Measurements from ENCODE around the gene TPCN1. TPM values are rescaled to one million over a fixed set of nuclear protein-coding genes. Genes with fewer than 3 reads are reported as not detected.

The TPCN1 gene
- total RNA-seq, 3 donors from 2014 or later (not counting 1 experiment from before 2014, with no cell fraction given), result 7.2 to 21.4 (median 10.7) TPM

DNA sequence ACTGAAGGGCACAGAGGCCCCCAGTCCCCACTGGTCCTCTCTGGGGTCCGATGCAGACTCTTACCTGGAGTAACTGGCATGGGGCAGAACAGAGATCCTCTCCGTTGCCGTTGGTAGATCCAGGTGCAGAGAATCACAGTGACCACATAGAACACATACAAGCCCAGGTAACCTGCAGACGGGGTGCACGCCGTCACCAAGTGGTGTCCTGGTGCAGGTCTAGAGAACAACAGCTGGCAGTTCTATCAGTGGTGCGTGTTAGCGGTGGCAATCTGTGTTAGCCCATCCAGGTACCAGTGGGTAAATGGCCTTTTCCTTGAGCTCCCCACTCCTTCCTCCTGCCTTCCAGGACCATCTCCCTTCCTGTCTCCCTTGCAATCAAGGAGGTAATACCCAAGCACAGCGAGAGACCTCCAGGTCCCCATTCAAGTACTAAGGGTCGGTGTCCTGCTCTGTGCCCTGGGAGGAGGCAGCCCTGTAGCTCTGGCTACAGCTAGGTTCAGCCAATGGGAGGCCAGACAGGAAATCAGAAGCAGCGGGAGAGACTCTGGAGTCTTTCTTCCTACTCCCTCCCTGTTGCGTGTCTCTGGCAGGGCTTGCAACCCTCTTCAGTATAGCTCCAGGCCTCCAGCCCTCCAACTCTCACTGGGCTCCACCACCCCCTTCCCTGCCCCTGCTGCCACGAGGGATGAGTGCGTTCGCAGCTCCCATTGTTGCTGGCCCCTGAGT is 97.8 kb downstream of the TPCN1 start:
- no peaks in the 10 kb centered on the region for H3K27me3 ChIP-seq (ENCODE audit: control insufficient read depth, insufficient read depth, low read length)
- no peaks in the 10 kb centered on the region for H3K9me3 ChIP-seq (ENCODE audit: control insufficient read depth, insufficient read depth, low read length)
- Mint-ChIP-seq H3K36me3 (no peaks in the 10 kb centered on the region), H3K27ac (no peak overlapping the region), H3K27me3 (ENCODE audit: low read depth in 2 of 2) (no peaks in the 10 kb centered on the region), H3K9me3 (no peaks in the 10 kb centered on the region), H3K4me1 (peaks cover 7 to 12% of the 10 kb centered on the region in 2 donors), H3K4me3 (no peak overlapping the region)
- H3K4me3 ChIP-seq (ENCODE audit: low read length), result no peak overlapping the region
- TF ChIP-seq, protein P1, sequence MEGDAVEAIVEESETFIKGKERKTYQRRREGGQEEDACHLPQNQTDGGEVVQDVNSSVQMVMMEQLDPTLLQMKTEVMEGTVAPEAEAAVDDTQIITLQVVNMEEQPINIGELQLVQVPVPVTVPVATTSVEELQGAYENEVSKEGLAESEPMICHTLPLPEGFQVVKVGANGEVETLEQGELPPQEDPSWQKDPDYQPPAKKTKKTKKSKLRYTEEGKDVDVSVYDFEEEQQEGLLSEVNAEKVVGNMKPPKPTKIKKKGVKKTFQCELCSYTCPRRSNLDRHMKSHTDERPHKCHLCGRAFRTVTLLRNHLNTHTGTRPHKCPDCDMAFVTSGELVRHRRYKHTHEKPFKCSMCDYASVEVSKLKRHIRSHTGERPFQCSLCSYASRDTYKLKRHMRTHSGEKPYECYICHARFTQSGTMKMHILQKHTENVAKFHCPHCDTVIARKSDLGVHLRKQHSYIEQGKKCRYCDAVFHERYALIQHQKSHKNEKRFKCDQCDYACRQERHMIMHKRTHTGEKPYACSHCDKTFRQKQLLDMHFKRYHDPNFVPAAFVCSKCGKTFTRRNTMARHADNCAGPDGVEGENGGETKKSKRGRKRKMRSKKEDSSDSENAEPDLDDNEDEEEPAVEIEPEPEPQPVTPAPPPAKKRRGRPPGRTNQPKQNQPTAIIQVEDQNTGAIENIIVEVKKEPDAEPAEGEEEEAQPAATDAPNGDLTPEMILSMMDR (IDR thresholded peaks at IDR 0.05), result no peak
- WGBS (ENCODE audit: insufficient coverage), result 99% methylated on average over 15 of the region's 15 CpGs
- peaks cover 36% of the 10 kb centered on the region for H3K36me3 ChIP-seq (ENCODE audit: control insufficient read depth, insufficient read depth, low read length)
- H3K4me1 ChIP-seq (ENCODE audit: control insufficient read depth, insufficient read depth, low read length), result no peaks in the 10 kb centered on the region
- ATAC-seq (no peak), DNase-seq (no peak)
- intact Hi-C loops (cut with micrococcal nuclease), result no loop called here
- H3K27ac ChIP-seq (ENCODE audit: low read length), result no peak overlapping the region

DNA sequence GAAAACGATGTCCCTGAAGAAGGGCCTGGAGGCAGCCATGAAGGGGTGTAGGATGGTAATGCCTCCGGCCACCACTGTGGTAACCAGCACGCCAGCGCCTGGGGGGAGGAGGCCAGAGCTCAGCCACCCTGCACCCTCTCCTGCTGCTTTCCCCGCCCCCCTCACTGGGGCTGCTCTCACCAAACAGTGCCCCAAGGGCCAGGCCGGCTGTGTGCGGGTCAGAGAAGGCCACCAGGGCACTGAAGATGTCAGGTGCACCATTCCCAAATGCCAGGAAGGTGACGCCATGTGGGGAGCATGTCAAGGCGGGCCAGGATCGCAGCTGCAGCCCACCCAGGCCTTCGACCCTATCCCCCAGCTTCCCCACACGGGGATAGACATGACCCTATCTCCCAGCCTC is 99.1 kb downstream of the TPCN1 start:
- no peaks in the 10 kb centered on the region for H3K9me3 ChIP-seq (ENCODE audit: control insufficient read depth, insufficient read depth, low read length)
- no peaks in the 10 kb centered on the region for H3K27me3 ChIP-seq (ENCODE audit: control insufficient read depth, insufficient read depth, low read length)
- 97% methylated on average over 12 of the region's 12 CpGs for WGBS (ENCODE audit: insufficient coverage)
- Mint-ChIP-seq H3K27me3 (ENCODE audit: low read depth in 2 of 2) (no peaks in the 10 kb centered on the region), H3K9me3 (no peaks in the 10 kb centered on the region), H3K27ac (no peak overlapping the region), H3K4me1 (peaks cover 7 to 12% of the 10 kb centered on the region in 2 donors), H3K4me3 (no peak overlapping the region), H3K36me3 (no peaks in the 10 kb centered on the region)
- ATAC-seq, result no peak
- intact Hi-C loops (cut with micrococcal nuclease), result no loop called here
- peaks cover 32% of the 10 kb centered on the region for H3K36me3 ChIP-seq (ENCODE audit: control insufficient read depth, insufficient read depth, low read length)
- no peak overlapping the region for H3K27ac ChIP-seq (ENCODE audit: low read length)
- no peak overlapping the region for H3K4me3 ChIP-seq (ENCODE audit: low read length)
- H3K4me1 ChIP-seq (ENCODE audit: control insufficient read depth, insufficient read depth, low read length), result no peaks in the 10 kb centered on the region
- DNase-seq, result no peak
- TF ChIP-seq, protein P1 (IDR thresholded peaks at IDR 0.05), result no peak

DNA sequence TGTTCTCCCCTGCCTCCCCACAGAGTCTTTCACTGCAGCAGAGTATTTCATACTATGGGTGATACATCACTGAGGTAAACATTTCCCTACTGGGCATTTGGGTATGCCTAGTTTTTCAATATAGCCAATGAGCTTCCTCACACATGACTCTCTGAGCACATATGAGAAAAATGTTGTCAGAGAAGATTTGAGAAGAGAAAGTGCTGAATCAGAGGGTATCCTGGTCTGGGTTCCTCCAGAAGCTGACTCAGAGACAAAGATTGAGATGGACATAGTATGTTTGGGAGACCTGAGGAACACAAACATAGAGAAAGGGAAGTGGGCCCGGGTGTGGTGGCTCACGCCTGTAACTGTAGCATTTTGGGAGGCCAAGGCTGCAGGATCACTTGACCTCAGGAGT is 101.1 kb downstream of the TPCN1 start:
- Histone ChIP-seq H3K9me3 (ENCODE audit: control insufficient read depth, insufficient read depth, low read length) (no peaks in the 10 kb centered on the region), H3K27me3 (ENCODE audit: control insufficient read depth, insufficient read depth, low read length) (no peaks in the 10 kb centered on the region), H3K4me1 (ENCODE audit: control insufficient read depth, insufficient read depth, low read length) (no peaks in the 10 kb centered on the region), H3K27ac (ENCODE audit: low read length) (no peak overlapping the region), H3K36me3 (ENCODE audit: control insufficient read depth, insufficient read depth, low read length) (peaks cover 28% of the 10 kb centered on the region), H3K4me3 (ENCODE audit: low read length) (no peak overlapping the region)
- TF ChIP-seq, protein P1 (IDR thresholded peaks at IDR 0.05), result no peak
- intact Hi-C loops (cut with micrococcal nuclease), result no loop called here
- H3K27me3 Mint-ChIP-seq (ENCODE audit: low read depth in 2 of 2), result no peaks in the 10 kb centered on the region
- H3K9me3 Mint-ChIP-seq, result no peaks in the 10 kb centered on the region
- 100% methylated on average over 2 of the region's 2 CpGs for WGBS (ENCODE audit: insufficient coverage)
- peaks cover 7 to 12% of the 10 kb centered on the region in 2 donors for H3K4me1 Mint-ChIP-seq
- no peak for ATAC-seq
- no peak for DNase-seq
- H3K4me3 Mint-ChIP-seq, result no peak overlapping the region
- peak overlapping the region in 1 of 2 donors; percentile 42 for H3K27ac Mint-ChIP-seq
- no peaks in the 10 kb centered on the region for H3K36me3 Mint-ChIP-seq

DNA sequence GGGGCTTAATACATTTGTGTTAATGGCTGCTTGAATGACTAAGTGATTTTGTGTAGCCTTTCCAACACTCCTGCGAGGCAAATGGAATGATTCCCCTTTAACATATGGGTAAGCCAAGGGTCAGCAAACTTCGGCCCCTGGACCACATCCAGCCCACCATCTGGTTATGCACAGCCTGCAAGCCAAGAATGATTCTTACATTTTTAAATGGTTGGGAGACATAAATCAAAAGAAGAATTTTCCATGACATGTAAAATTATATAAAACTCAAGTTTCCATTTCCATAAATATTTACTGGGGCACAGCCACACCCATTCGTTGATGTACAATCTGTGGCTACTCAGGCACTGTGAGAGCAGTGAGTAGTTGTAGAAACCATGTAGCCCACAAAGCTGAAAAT is 104.7 kb downstream of the TPCN1 start:
- no peak overlapping the region for H3K4me3 ChIP-seq (ENCODE audit: low read length)
- ATAC-seq (no peak), DNase-seq (no peak)
- Mint-ChIP-seq H3K27ac (no peak overlapping the region), H3K4me3 (no peak overlapping the region), H3K27me3 (ENCODE audit: low read depth in 2 of 2) (no peaks in the 10 kb centered on the region), H3K9me3 (no peaks in the 10 kb centered on the region), H3K36me3 (no peaks in the 10 kb centered on the region), H3K4me1 (peaks cover 7 to 28% of the 10 kb centered on the region in 2 donors)
- peaks cover 14% of the 10 kb centered on the region for H3K36me3 ChIP-seq (ENCODE audit: control insufficient read depth, insufficient read depth, low read length)
- H3K27ac ChIP-seq (ENCODE audit: low read length), result no peak overlapping the region
- H3K9me3 ChIP-seq (ENCODE audit: control insufficient read depth, insufficient read depth, low read length), result no peaks in the 10 kb centered on the region
- WGBS (ENCODE audit: insufficient coverage), result 86% methylated on average over 3 of the region's 3 CpGs
- TF ChIP-seq, protein P1 (IDR thresholded peaks at IDR 0.05), result no peak
- no peaks in the 10 kb centered on the region for H3K4me1 ChIP-seq (ENCODE audit: control insufficient read depth, insufficient read depth, low read length)
- no peaks in the 10 kb centered on the region for H3K27me3 ChIP-seq (ENCODE audit: control insufficient read depth, insufficient read depth, low read length)
- intact Hi-C loops (cut with micrococcal nuclease), result no loop called here

Measured in natural killer cell (primary cell).